D341Med (cell line): ENCODE results near the gene HMGN4.

Experiments used
- DNase-seq: peaks from one replicate; pipeline ENCODE4 v3.0.0; 2012; ENCODE audit warnings: low spot score

HMGN4 gene

DNA sequence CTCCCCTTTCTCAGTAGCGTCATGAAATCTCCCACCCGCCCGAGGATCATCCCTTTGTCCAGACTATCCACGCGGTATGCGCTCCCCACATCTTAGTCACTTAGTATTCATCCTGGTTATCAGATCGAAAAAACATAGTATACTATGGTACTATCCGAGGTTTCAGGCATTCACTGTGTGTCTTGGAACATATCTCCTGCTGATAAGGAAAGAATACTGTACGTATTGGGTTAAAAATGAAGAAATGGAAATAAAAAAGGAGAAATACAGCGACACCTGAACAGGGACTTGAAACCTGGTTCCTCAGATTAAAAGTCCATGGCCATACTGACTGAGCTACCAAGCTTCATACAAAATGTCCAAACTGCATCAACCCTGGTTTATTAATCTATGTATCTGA lies 14.0 kb downstream of the HMGN4 start:
- no peak for DNase-seq

DNA sequence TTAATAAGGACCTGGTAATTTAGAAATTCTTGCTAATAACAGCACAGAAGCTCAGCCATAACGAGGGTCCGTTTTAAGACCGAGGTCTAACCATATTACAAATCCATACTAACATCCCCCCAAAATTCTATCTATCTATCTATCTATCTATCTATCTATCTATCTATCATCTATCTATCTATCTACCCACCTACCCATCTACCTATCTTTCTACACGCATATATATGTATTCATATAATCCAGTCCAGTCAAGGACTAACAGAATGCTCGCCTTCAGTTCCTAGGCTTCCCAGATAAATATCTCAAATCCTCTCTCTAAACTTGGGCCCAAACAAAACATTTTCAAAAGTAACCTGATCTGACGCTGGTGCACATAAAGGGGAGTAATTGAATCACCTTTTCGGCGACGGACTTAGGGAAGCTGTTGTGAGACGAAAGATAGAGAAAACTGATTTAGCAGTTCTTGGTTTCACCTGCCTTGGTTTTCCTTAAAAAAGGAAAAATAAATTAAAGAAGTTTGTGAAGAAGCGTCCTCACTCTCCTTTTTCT lies 14.5 kb downstream of the HMGN4 start:
- no peak for DNase-seq

DNA sequence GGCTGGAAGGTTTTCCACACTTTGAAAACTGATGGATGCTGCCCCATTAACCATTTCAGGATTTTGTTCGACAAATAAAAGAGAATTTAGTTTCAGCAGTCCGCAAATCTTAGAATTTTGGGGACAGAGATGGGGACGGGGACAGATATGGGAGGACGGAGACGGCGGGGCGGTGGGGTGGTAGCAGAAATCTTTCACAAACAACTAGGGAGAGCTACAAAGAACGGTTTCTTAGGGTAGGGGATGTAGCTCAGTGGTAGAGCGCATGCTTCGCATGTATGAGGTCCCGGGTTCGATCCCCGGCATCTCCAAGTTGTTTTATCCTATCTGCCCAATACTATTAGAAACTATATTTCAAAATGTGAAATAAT lies 15.1 kb downstream of the HMGN4 start:
- DNase-seq: peak; percentile 68

DNA sequence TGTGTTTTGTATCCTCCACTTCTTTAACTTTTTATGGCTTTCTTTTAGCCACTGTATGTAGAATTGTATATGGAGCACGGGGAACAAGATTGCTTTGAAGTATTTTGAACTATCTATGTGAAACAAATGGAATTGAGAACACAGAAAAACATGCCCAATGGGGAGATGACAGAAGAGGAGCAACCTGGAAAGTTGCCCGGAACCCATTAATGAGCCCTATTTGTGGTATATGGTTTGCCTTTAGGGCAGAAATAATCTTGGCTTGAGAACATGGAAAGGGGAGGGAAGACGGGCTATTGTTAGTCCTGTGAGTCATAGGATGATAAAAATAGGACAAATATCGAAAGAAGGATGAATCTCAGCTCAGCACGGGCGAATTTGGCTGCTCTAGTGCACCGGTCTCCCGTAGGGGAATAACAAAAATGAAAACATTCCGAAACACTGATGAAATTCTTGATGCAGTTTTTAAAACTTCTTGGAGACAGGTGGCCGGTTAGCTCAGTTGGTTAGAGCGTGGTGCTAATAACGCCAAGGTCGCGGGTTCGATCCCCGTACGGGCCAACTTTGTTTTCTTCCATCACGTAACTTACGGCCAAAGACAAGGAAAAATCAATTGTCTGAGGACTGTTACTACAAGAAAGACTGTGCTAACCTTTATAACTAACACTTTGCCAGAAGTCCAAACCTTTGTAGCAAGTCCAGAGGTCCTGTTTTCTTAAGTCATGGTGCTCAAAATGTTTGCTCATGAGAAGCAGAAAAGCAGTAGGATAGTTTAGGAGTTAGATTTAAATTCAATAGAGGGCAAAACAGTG lies 15.7 kb downstream of the HMGN4 start:
- DNase-seq: no peak

DNA sequence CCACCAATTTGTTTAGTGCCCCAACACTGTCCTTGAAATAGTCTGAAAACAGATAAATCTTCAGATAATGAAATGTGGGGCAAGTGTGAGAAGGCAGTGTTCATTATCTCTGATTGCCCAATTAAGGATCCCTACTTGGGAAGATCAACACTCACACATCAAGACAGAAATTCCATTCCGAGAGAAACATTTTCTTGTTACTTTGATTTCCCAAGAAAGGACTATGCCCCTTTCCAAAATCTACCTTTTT lies 16.2 kb downstream of the HMGN4 start:
- DNase-seq: no peak

DNA sequence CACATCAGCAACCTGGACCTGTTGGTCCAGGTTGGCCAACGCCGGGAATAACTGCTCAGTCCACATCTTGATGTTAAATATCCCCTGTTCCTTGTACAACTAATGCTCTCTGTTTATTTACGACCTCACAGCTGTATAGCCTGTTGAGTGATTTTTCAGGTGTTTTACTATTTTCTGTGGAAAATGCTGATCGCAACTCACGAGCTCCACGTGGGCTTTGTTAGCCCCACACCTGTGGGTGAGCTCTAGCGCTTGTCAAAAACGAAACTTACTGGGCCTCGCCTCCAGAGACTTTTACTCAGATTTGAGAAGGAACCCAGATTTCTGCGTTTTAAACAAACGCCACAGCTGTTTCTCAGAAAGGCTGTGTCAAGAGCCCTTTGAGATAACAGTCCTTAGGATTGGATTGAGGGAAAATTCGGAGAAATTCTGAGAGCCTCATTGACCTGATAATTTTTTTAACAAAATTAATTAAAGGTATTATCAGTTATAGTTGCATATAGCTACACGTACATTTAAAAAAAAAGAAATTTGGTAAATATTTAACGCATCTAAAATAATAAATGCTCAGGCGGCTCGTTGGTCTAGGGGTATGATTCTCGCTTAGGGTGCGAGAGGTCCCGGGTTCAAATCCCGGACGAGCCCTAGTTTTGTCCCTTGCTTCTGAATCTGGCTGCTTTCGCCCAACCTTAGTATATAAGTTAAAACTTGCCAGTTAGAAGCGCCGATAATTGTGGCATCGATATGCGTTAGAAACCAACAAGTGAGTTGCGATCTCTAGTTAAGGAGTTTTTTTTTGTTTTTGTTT lies 16.7 kb downstream of the HMGN4 start:
- no peak for DNase-seq

DNA sequence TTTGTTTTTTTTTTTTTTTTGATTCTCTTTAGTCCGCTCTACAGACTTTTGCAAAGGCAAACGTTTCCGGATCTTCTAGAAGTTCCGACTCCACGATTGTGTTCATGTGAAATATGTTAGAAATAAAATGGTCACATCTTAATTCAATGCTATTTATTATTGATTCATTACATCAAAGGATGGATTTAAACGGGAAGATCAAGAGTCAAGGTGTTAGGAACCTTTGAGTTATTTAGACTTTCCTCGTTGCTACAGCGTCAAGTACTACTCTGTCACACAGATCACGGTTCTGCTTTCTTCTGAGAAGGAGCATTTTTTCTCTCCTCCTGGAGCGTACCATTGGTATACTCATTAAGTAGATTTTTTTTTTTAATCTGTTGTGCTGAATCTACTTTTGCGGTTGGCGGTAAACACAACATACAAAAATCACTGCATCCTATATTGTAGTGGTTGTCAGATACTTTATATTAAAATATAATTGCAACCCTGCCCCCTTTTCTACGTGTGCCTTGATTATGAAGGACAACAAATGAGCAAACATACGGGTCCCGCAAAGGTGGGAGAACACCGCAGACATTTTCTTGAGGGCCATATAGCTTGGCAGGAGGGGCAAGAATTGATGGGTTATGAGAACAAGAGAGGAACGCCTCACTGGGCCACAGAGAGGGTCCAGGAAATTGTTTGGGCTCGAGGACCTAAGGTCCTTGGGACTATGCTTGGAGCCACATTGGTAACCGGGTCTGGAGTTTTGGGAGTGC lies 17.5 kb downstream of the HMGN4 start:
- no peak for DNase-seq

DNA sequence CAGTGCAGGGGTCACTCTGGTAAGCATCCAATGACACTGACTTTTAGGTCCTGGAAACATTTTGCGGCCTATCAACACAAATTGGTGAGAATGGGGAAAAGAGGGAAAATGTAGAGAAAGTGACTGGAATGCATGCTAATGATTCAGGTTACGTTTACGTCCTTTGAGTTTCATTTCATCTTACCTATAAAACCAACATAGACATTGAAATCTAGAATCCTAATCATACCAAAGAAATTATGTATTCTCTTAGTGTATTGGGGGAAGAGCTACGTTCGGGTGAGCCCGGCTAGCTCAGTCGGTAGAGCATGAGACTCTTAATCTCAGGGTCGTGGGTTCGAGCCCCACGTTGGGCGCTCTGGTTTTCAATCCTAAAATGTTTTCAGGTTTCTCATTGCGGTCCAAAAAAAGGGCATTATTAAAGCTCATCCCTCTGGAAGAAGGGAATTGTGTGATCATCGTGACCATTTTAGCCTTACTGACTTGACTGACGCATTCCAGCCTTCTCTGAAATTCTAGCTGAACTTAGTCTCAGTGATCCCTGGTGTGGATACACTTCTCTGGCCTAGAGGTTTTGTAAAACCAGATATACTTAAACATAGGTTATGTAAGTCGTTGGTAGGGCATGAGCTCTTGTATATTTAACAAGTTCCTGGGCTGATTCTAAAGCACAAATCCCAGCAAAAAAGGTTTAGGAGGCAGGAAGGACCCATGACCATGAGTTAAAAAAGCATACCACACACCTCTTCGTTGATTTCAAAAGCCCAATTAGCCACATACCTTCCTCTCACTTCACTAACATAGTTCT lies 18.3 kb downstream of the HMGN4 start:
- peak; percentile 46 for DNase-seq

DNA sequence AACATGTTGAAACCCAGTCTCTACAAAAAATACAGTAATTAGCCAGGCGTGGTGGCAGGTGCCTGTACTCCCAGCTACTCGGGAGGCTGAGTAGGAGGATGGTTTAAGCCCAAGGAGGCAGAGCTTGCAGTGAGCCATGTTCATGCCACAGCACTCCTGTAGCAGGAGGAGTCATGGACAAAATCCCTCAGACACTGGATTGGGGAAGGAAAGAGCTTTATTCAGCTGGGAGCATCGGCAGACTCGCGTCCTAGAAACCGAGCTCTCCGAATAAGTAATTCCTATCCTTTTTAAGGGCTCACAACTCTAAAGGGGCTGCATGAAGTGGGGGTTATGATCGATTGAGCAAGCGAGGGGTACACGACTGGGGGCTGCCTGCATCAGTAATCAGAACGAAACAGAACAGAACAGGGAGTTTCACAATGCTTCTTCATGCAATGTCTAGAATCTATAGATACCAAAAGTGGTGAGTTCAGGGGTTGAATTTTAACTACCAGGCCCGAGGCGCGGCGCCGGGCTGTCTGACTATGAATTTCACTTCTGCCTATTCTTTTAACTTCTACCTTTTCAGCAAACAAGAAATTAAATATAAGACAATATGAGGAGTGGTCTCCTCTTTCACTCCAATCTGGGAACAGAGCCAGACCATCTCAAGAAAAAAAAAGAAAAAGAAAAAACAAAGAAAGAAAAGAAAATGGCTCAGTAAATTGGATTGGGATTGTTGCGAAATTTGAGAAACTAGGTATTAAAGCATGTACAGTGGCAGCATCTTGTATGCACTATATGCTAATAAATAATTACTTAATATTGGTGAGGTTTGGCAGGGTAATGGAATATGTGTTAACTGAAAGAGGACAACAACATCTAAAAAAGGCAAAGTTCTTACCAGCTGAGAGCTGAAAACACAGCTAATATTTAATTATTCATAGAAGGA lies 23.6 kb downstream of the HMGN4 start:
- DNase-seq: no peak

DNA sequence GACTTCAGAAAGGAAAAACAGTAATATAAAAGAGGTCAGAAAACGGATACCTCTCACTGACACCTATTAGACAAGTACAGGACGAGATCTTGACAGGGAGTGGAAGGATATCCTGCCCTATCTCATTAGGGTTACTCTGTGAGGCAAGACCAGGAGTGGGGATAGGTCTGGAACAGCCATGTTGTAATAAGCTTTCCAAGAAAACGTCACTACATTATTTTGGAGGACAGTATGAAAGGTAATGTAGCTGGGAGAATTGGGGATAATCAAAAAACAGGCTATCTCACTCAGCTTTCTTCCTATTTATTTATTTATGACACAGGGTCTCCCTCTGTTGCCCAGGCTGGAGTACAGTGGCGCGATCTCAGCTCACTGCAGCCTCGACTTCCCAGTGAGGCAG lies 25.3 kb downstream of the HMGN4 start:
- DNase-seq: no peak

DNA sequence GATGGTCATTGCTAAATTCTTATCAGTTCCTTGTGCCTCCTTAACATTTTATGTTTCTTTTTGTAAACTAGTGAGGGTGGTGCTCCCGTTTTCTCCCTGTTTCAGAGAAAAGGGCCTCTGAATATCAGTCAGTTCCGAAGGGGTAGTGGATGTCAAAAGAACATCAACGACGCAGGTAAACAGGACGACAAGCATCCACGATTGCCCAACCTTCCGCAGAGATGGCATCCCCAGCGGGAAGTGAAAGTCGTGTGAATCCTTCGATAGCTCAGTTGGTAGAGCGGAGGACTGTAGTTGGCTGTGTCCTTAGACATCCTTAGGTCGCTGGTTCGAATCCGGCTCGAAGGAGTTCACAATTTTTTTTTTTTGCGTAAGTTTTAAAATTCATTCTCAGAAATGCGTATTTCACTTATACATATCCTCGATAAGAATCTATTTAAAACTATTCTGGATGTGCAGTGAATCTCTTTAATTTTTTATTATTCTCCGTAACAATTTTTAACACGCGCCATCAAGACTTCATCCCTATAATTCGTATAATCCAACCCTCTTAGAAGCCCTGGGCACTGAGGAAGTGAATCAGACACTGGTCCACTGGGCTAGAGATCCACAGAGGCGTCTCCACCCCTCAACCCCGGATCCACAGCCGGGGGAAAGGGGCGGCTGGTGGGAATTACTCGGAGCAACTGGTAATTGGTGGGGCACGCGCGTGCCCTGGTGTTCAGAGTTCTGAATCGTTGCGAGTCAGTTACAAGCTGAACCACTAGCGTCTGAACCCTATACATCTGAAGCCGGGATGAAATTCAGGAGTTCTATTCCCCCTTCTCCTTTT lies 30.7 kb downstream of the HMGN4 start:
- DNase-seq: peak; percentile 77

DNA sequence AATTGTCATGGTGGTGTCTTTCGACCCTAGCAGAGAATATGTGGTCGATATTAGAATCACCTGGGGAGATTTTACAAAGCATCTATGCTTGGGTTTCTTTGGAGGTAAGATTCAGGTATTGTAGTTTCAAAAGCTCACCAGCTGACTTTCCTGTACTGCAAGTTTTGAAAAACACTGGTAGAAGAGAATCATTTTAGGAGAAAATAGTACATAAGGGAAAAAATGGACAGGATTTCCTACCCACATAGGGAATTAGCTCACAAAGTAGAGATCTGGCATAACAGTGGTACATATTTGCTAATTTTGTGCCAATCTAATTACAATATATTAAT lies 31.2 kb downstream of the HMGN4 start:
- DNase-seq: no peak

DNA sequence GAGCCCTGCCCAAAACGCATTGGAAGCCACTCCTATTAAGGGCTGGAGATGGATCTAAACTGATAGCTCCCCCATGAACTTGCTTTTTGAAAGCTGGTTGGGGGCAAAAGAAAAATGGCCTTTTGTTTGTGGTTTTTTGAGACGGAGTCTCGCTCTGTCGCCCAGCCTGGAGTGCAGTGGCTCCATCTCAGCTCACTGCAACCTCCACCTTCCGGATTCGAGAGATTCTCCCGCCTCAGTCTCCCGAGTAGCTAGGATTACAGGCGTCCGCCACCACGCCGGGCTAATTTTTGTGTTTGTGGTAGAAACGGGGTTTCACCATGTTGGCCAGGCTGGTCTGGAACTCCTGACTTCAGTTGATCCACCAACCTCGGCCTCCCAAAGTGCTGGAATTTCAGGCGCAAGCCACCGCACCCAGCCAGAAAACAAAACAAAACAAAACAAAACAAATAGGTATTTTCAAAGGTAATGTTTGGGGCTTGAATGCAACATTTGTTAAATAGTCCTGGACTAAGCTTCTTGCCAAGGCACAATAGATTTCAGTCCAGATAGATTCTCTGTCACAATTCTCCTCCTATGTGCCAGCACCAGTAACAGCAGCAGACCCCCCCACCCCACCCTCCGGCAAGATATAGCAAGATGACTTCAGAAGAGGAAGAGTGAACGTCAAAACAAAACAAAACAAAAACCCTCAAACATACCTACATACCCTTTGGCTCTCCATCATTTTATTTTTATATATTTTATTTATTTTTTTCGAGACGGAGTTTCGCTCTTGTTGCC lies 32.1 kb downstream of the HMGN4 start:
- no peak for DNase-seq

DNA sequence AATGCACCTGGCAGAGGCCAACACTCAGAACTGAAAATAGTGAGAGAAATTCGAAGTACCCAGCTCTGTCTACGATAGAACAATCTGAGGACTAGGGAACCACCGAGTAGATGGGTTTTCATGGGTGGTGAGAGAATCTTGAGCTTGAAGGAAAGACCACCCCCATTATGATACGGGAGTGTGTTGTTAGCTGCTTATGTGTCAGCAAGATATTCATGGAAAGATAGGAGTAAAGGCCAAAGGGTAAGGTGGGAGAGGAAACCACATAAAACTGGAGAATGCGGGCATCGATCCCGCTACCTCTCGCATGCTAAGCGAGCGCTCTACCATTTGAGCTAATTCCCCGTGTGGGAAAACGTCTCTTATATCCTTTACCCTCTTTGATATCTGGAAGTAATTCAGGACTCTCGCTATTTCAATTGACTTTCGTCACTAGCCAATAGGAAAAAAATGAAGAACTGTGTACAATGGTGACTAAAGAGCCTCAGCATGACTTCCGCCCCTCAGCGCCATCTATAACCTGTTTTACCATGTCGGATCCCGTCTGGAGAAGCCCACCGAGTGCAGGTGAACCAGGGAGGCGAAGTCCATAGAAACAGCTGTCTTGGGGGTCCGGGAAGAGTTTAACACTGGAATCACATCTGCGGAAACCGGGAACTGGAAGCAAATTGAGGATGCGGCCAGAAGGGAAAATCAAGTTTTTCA lies 33.6 kb downstream of the HMGN4 start:
- DNase-seq: peak; percentile 61

DNA sequence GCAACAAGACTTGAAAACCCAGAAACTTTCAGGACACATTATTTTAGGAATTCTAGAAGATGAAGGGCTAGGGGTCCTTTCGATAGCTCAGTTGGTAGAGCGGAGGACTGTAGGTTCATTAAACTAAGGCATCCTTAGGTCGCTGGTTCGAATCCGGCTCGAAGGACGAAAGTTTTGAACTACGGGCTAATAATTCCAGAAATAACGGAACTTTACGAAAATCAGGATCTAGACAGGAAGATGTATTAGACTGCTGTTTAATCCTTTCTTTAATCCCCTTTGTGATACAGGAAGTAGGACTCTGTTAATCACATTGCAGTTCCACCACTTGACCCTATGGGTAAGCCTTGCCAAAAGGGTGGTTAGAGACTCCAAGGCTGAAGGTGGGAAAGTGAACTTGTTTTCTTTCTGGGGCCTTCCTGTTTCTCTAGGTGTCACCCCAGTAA lies 37.4 kb downstream of the HMGN4 start:
- DNase-seq: no peak

DNA sequence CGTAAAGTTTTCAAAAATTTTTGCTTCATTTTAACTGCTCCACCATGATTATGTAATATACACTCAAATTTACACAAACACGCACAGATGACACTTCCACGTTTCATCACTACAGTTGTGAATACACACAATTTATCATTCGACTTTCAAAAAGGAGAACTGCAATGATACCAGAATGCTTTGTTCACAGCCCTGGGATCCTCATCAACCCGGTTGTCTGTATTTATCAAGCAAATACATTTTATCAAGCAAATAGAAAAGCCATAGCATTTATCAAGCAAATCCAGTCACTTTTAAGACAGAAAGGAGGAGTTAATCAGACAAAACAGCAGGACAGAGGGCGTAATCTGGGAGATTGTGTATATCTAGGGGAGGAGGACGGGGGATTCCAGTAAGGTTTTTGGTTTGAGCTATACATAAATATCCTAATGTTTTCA lies 38.3 kb downstream of the HMGN4 start:
- DNase-seq: no peak

DNA sequence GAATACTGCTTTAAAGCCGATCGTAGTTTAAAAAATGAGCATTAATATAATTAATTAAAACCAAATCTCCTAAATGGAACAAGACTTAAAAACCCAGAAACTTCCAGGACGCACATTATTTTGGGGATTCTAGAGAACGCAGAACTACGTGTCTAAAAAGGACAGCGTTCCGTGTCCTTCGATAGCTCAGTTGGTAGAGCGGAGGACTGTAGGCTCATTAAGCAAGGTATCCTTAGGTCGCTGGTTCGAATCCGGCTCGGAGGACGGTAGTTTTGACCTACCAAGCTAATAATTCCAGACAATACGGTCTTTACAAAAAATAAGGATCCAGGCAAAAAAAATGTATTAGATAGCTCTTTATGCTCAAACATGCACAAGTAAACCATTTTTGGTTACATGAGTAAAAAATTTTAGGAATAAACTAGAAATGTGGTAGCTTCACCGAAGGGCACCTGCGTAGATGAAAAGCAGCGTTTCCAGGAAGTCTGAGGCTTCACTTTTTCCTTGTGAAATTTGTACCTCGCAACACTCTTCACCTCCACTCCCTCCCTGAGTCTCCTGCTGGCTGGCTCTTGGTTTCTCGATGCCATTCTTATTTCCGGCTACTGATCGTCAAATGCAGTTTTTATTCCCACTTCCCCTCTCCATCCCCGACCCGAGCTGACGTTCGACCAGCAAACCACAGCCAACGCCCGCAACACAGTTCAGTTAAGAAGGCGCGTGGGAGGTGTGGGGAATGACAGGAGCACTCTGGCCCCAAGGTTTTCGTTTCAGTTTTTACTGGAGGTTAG lies 39.0 kb downstream of the HMGN4 start:
- no peak for DNase-seq

DNA sequence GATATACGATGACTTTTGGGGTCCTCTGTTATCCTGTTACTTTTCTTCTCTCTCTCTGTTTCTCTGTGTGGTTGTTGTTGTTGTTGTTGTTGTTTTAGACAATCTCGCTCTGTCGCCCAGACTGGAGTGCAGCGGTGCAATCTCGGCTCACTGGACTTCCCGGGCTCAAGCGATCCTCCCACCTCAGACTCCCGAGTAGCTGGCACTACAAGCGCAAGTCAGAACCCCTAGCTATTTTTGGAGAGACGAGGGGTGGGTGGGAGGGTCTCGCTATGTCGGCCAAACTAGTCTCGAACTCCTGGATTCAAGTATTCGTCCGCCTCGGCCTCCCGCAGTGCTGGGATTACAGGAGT lies 39.5 kb downstream of the HMGN4 start:
- no peak for DNase-seq
